ENCODE results near the gene CENPF. TPM values are rescaled to one million over a fixed set of nuclear protein-coding genes. Genes with fewer than 3 reads are reported as not detected.
A peak's percentile ranks its signal among the peaks of the same experiment; 100 is the strongest.
"Not testable (repeated sequence)": the region's sequence is repeated elsewhere in the genome, so short reads cannot be mapped to it uniquely, and the experiment has no call there.

CENPF gene
- total and polyA plus RNA-seq, 11 donors, result 0.04 to 8.8 (median 0.70) TPM

GRCh38 chr1:214590696-214591095 is 12.3 kb upstream of the CENPF start:
- TF ChIP-seq POLR2A (IDR thresholded peaks at IDR 0.05), result no peak
- peak in 1 of 12 donors; percentile 4 for TF ChIP-seq CTCF (IDR thresholded peaks at IDR 0.05)
- intact Hi-C loops (cut with DNase I), result no loop called here
- no peaks in the 10 kb centered on the region for H3K4me1 ChIP-seq
- no peak overlapping the region for H3K4me3 ChIP-seq
- no peaks in the 10 kb centered on the region for H3K36me3 ChIP-seq
- H3K27me3 ChIP-seq, result no peaks in the 10 kb centered on the region
- DNase-seq, result no peak
- WGBS, 4 donors, result 83 to 90% (median 86%) methylated on average over 5 of the region's 5 CpGs
- no peak for ATAC-seq
- no peak overlapping the region for H3K27ac ChIP-seq
- no peaks in the 10 kb centered on the region for H3K9me3 ChIP-seq

GRCh38 chr1:214591918-214592317 is 11.1 kb upstream of the CENPF start:
- H3K4me3 ChIP-seq; DNase-seq; intact Hi-C loops (cut with DNase I); ATAC-seq; H3K4me1 ChIP-seq; H3K36me3 ChIP-seq; H3K27me3 ChIP-seq; H3K9me3 ChIP-seq; H3K27ac ChIP-seq: not testable (repeated sequence)
- WGBS, 4 donors, result 87 to 91% (median 88%) methylated on average over 8 of the region's 8 CpGs

GRCh38 chr1:214593158-214593557 is 9.8 kb upstream of the CENPF start:
- no peaks in the 10 kb centered on the region for H3K9me3 ChIP-seq
- no peak overlapping the region for H3K27ac ChIP-seq
- no peaks in the 10 kb centered on the region for H3K36me3 ChIP-seq
- no peak for ATAC-seq
- TF ChIP-seq POLR2A (IDR thresholded peaks at IDR 0.05), result no peak
- TF ChIP-seq CTCF (IDR thresholded peaks at IDR 0.05), result no peak
- no peak overlapping the region for H3K4me3 ChIP-seq
- H3K4me1 ChIP-seq, result no peaks in the 10 kb centered on the region
- DNase-seq, result no peak
- H3K27me3 ChIP-seq, result no peaks in the 10 kb centered on the region
- intact Hi-C loops (cut with DNase I), result no loop called here

GRCh38 chr1:214603819-214604252 is 841 bp downstream of the CENPF start:
- H3K9me3 ChIP-seq, result no peaks in the 10 kb centered on the region
- H3K4me1 ChIP-seq, result peaks cover 0 to 16% (median 5%) of the 10 kb centered on the region in 12 donors
- no peaks in the 10 kb centered on the region for H3K36me3 ChIP-seq
- ATAC-seq (no peak), DNase-seq (no peak)
- H3K27me3 ChIP-seq, result no peaks in the 10 kb centered on the region
- 1 to 3% (median 2%) methylated on average over 11 of the region's 11 CpGs for WGBS, 4 donors
- H3K4me3 ChIP-seq, result peak overlapping the region in 9 of 12 donors; percentile 71 to 98 (median 78)
- H3K27ac ChIP-seq, result no peak overlapping the region
- TF ChIP-seq CTCF (IDR thresholded peaks at IDR 0.05) (no peak), POLR2A (IDR thresholded peaks at IDR 0.05) (no peak)
- intact Hi-C loops (cut with DNase I), result no loop called here

- TF ChIP-seq CTCF (IDR thresholded peaks at IDR 0.05) (no peak), POLR2A (IDR thresholded peaks at IDR 0.05) (no peak)
- Histone ChIP-seq H3K4me3 (peak overlapping the region in 1 of 12 donors; percentile 84), H3K27ac (no peak overlapping the region), H3K9me3 (no peaks in the 10 kb centered on the region), H3K27me3 (no peaks in the 10 kb centered on the region), H3K36me3 (no peaks in the 10 kb centered on the region), H3K4me1 (peaks cover 0 to 16% (median 5%) of the 10 kb centered on the region in 12 donors)
- DNase-seq (no peak), ATAC-seq (no peak)
- intact Hi-C loops (cut with DNase I), result no loop called here
Observed at GRCh38 chr1:214604523-214604922, 1.5 kb downstream of the CENPF start.

GRCh38 chr1:214605484-214605883 is 2.5 kb downstream of the CENPF start:
- intact Hi-C loops (cut with DNase I); ATAC-seq; H3K4me3 ChIP-seq; H3K36me3 ChIP-seq; H3K9me3 ChIP-seq; H3K27ac ChIP-seq; H3K27me3 ChIP-seq: not testable (repeated sequence)
- DNase-seq, result peak in 1 of 5 donors; percentile 51
- 93 to 98% (median 96%) methylated on average over 15 to 32 of the region's 32 CpGs for WGBS, 4 donors
- peaks cover 0 to 16% (median 5%) of the 10 kb centered on the region in 12 donors for H3K4me1 ChIP-seq

GRCh38 chr1:214605933-214606925 is 3.2 kb downstream of the CENPF start:
- H3K27me3 ChIP-seq; ATAC-seq; DNase-seq; H3K4me3 ChIP-seq; H3K27ac ChIP-seq; H3K9me3 ChIP-seq; intact Hi-C loops (cut with DNase I); H3K36me3 ChIP-seq: not testable (repeated sequence)
- 93 to 98% (median 97%) methylated on average over 31 to 63 of the region's 63 CpGs for WGBS, 4 donors
- H3K4me1 ChIP-seq, result peaks cover 0 to 16% (median 5%) of the 10 kb centered on the region in 12 donors

Data from heart left ventricle (tissue), 16 donors.